T1000 (cell line): ENCODE data around the gene PTGR1.
A peak's percentile ranks its signal among the peaks of the same experiment; 100 is the strongest.

Experiments
- DNase-seq: peaks from one replicate; lab custom pipeline; 2025; ENCODE audit warnings: mixed read lengths; lab: John Stamatoyannopoulos, UW

PTGR1 gene

DNA sequence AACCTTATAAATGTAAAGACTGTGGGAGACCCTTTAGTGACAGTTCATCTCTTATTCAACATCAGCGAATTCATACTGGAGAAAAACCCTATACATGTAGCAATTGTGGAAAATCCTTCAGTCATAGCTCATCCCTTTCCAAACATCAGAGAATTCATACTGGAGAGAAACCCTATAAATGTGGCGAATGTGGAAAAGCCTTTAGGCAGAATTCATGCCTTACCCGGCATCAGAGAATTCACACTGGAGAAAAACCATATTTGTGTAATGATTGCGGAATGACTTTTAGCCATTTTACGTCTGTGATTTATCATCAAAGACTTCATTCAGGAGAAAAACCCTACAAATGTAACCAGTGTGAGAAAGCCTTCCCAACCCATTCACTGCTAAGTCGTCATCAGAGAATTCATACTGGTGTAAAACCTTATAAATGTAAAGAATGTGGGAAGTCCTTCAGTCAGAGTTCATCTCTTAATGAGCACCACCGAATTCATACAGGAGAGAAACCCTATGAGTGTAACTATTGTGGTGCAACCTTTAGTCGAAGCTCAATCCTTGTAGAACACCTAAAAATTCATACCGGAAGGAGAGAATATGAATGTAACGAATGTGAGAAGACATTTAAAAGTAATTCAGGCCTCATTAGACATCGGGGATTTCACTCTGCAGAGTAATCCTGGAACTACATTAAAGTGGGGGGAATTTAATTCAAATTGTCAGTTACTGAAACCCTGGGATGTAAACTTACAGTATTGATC is 56.8 kb downstream of the PTGR1 start:
- no peak for DNase-seq

DNA sequence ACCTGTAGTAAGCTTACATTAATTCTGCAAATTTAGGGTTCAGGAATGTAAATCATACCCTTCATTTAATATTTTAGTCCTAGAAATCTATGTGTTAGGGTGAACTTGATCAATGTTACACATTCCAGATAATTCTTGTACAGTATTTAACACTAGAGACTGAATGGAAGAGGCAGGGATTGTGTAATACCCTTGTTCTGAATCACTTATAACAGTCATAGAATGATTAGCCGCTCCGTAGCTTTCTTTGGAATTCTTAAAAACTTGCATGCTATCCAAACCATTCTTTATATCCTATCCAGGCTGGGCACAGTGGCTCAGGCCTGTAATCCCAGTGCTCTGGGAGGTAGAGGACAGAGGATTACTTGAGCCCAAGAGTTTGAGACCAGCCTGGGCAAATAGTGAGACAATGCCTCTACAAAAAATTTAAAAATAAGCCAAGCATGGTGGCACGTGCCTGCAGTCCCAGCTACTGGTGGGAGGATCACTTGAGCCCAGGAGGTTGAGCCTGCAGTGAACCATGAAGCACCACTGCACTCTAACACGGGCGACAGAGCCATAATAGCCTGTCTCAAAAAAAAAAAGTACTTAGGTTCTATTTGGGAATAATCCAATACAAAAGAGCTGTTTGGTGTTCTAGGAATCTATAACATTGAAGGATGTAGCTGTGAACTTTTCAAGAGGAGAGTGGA is 66.2 kb downstream of the PTGR1 start:
- no peak for DNase-seq

DNA sequence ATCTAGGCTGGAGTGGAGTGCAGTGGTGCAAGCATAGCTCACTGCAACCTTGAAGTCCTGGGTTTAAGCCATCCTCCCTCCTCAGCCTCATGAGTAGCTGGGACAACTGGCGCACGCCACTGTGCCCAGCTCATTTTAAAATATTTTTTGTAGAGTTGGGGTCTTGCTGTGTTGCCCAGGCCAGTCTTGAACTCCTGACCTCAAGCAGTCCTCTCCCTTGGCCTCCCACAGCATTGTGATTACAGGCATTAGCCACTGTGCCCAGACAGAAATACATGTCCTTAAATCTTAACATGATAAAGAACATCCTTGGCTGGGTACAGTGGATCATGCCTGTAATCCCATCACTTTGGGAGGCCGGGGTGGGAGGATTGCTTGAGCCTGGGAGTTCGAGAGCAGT is 67.7 kb downstream of the PTGR1 start:
- DNase-seq, result no peak

DNA sequence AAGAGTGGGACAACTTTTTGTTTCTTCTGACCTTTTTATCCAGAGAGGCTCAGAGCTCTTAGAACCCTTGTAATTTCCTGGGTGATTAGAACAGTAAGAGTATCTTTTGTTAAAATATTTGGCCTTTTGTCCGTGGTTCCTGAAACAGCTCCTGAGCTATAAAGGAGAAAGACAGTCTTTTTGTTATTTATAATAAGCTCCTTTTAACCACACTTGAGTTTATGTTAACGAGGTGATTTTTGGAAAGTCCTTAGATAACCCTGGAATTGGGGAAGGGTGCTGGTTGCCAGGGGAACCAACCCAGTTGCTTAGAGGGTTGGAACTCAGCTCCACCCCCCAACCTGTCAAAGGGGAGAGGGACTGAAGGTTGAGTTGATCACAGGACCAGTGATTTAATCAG is 69.7 kb downstream of the PTGR1 start:
- DNase-seq, result no peak

DNA sequence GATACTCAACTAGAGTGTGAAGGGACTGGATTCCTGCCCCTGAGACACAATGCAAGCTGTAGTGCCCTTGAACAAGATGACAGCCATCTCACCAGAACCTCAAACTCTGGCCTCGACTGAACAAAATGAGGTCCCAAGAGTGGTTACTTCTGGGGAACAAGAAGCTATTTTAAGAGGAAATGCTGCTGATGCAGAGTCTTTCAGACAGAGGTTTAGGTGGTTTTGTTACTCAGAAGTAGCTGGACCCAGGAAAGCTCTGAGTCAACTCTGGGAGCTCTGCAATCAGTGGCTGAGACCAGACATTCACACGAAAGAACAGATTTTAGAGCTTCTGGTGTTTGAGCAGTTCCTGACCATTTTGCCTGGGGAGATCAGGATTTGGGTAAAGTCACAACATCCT is 72.1 kb downstream of the PTGR1 start:
- no peak for DNase-seq

DNA sequence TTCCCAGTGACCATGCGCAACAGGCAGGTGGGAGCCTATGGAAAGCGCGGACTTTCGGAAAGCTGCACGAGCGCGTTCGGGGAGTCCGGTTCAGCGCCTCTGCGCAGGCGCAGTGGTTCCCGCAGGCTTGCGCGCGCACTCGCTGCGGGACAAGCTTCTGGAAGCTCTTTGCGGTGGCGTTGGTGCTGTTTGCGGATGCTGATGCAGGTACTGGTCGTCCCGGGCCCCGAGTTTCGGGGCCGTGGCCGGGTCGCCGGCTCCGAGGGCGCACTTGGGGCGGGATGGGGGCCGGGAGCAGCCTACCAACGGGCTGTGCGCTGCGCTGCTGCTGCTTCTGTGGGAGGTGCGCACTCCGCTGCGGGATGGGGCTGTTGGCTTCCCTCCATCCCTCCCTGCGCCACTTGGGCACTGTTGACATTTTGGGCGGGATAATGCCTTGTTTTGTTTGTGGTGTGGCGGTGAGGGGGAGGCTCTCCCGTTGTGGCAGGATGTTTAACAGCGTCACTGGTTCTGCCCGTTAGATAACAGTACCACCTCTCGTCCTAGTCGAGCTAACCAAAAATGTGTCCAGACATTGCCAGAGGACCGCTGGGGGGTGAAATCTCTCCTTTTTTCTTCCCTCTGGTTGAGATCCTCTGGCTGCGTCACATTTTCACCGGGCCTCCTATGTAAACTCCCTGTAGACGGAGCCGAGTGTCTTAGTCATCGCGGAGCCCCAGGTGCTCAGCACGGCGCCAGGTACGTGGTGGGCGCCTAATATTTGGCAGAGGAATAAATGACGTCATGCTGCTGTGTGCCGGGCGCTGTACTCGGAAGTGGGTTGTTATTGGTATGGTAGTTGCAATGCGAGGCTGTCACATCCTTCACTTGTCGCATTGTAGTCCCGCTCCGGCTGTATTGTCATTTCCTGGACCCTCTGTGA is 74.1 kb downstream of the PTGR1 start, which contains the start of gene ZNF483:
TSS of gene ZNF483 (plus strand) at position 124 of the 922 bp plus-strand sequence. CDS start 2,217 bp downstream, outside the sequence.
- DNase-seq, result peak; percentile 14

DNA sequence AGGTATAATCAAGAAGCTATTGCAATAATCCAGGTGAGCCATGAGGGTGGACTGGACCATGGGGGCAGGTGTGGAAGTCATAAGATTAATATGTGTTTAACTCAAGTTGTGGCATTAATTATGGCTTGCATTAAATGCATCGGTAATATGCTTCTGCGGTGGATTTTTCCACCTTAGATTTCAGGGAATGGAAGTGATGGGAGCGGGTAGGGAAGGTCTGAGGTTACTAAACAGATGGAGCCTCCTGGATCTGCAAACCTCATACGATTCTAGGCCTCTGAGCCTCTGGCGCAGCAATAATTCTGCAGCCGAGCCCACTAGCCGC is 74.8 kb downstream of the PTGR1 start:
- DNase-seq, result no peak

DNA sequence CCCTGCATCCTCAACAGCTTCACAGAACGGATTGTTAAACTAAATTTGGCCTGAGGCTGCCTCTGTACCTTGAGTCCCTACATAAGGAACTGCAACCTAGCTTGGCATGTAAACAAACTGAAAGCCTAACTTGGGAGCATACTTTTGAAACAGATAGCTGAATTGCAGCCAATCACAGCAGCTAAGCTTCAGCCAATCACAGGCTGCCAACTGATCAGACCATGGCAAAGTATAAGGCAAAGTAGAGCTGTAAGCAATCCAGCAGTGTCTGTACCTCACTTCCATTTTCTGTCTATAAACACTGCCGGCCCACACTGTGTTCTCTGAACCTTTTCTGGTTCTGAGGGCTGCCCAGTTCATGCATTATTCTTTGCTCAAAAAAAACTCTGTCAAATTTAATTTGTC is 83.4 kb downstream of the PTGR1 start:
- no peak for DNase-seq

DNA sequence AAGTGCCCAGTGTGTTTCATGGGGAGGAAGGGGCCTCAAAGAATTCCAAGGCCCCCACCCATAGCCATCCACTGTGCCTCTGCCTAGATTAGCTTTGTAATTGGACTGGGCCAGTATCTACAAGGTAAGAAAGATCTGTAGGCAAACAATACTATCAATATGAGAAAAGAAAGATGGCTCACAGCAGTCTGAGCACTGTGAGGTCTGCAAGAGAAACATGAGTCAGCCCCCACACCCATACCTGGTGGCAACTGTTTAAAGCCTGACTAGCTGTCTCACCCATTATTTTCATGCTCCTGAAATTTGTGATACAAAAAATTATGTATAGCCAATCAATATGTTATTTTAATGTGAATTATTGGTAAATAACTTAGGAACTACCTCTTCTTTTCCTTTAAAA is 84.5 kb downstream of the PTGR1 start:
- DNase-seq, result no peak
